ENCODE measurements around the gene RNPEP. TPM values are rescaled to one million over a fixed set of nuclear protein-coding genes. Genes with fewer than 3 reads are reported as not detected.

The RNPEP gene
- total and polyA plus RNA-seq, 2 of the 13 experiments (the other 11 are each of a cell fraction or from before 2014, with no cell fraction given) = 20.6 to 38.4 TPM

GRCh38 chr1:201968202-201968925 lies 14.1 kb upstream of the RNPEP start (continued):
- no peak for TF ChIP-seq CREB1 (IDR thresholded peaks at IDR 0.05)
- TF ChIP-seq CREB1 (CRISPR knock-in tag; IDR thresholded peaks at IDR 0.05) = no peak
- TF ChIP-seq FIP1L1 (IDR thresholded peaks at IDR 0.05; ENCODE audit: borderline replicate concordance, insufficient read depth, low read depth, low read length) = no peak

DNA sequence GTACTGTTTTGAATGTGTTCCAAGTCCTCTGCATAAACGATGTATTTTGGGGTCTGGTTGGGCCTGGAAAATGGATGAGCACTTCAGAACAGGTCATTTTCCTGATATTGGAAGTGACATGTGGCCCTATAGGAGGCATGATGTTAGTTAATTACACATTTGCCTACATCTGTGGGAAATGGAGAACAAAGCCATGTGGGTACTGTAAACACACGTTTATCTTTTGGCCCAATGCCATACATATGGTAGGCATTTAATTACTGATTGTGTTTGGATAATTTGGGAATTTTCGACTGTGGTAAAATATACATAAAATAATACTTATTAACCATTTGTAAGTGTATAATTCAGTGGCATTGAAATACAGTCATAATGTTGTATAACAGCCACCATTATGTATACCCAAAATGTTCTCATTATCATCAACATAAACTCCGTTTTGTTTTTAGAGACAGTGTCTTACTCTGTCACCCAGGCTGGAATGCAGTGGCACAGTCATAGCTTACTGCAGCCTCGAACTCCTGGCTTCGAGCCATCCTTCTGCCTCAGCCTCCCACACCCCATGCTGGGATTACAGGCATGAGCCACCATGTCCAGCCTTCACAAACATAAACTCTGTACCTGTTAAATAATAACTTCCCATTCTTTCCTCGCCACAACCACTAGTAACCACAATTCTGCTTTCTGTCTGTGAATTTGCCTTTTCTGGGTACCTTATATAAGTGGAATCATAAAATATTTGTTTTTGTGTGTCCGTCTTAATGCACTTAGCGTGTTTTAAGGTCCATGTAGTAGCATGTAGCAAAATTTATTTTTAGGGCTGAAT lies 11.9 kb upstream of the RNPEP start:
- TF ChIP-seq, protein P1, sequence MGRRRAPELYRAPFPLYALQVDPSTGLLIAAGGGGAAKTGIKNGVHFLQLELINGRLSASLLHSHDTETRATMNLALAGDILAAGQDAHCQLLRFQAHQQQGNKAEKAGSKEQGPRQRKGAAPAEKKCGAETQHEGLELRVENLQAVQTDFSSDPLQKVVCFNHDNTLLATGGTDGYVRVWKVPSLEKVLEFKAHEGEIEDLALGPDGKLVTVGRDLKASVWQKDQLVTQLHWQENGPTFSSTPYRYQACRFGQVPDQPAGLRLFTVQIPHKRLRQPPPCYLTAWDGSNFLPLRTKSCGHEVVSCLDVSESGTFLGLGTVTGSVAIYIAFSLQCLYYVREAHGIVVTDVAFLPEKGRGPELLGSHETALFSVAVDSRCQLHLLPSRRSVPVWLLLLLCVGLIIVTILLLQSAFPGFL (CRISPR knock-in tag; IDR thresholded peaks at IDR 0.05) = no peak
- TF ChIP-seq ZFYVE20 (CRISPR knock-in tag; IDR thresholded peaks at IDR 0.05; ENCODE audit: borderline replicate concordance, low read depth) (no peak), ZNF770 (CRISPR knock-in tag; IDR thresholded peaks at IDR 0.05) (peak; percentile 31; the same call in 1 of the 2 replicates), POLR2AphosphoS2 (IDR thresholded peaks at IDR 0.05; ENCODE audit: low read depth, low read length) (peak; percentile 81), ZNF350 (CRISPR knock-in tag; IDR thresholded peaks at IDR 0.05; ENCODE audit: borderline replicate concordance, low read depth) (no peak), AGO2 (optimal IDR thresholded peaks at IDR 0.05; ENCODE audit: low read depth, low read length) (peak; percentile 12), KLF13 (CRISPR knock-in tag; IDR thresholded peaks at IDR 0.05) (no peak), DZIP1 (CRISPR knock-in tag; IDR thresholded peaks at IDR 0.05) (no peak)
- peaks cover 4 to 44% of the 10 kb centered on the region in 2 experiments; a peak in 4 of 5 replicates for H3K36me3 ChIP-seq (replicated peaks in 1 of 2; ENCODE audit: control insufficient read depth in 1 of 2, insufficient read depth in 2 of 2, low read length in 2 of 2)
- no peaks in the 10 kb centered on the region; the same call in 1 of the 2 replicates for H4K20me1 ChIP-seq (ENCODE audit: insufficient read depth, low read length)
- BruUV-seq (replicated peaks) = no TSS peak
- ATAC-seq (no peak), FAIRE-seq (no peak), DNase-seq (ENCODE audit: low spot score) (no peak)
- no peak overlapping the region for H2AFZ ChIP-seq (ENCODE audit: low read length)
- ChIA-PET POLR2A (no interaction called here), CTCF (ENCODE audit: low intra/inter-chr PET ratio, low total read pairs) (no interaction called here)
- no peak overlapping the region for H3K9ac ChIP-seq (ENCODE audit: insufficient read depth, low read depth, low read length)
- H3K27ac ChIP-seq (ENCODE audit: extremely low read length, insufficient read depth, low read length) = no peak overlapping the region
- in situ Hi-C loops (cut with HindIII; ENCODE audit: extremely low pct_ligation_motif_present, low pct_unique_long_range_greater_than_20kb) (loop anchor here (5.0 kb wide), 1 partner anchor 78 kb away; no protein-coding TSS in a partner anchor), intact Hi-C loops (cut with micrococcal nuclease; ENCODE audit: unreplicated experiment) (no loop called here)
- H3K79me2 ChIP-seq (ENCODE audit: insufficient read depth, low read length) = no peaks in the 10 kb centered on the region
- H3K27me3 ChIP-seq (ENCODE audit: control insufficient read depth in 1 of 2, insufficient read depth in 2 of 2, low read length in 2 of 2) = no peaks in the 10 kb centered on the region
- H3K4me3 ChIP-seq (replicated peaks in 1 of 3; ENCODE audit: insufficient read depth in 1 of 3, low read depth in 2 of 3, low read length in 3 of 3) = no peak overlapping the region
- H3K9me3 ChIP-seq (ENCODE audit: low read length) = no peaks in the 10 kb centered on the region
- no peaks in the 10 kb centered on the region for H3K4me1 ChIP-seq (ENCODE audit: insufficient read depth, low read length)
- WGBS (ENCODE audit: low lambda C conversion rate) = 76% methylated on average over 9 of the region's 9 CpGs
- H3K4me2 ChIP-seq (ENCODE audit: low read depth, low read length) = no peak overlapping the region

Measured in HepG2 (cell line).